Islet precursor cell (in vitro differentiated cells): ENCODE data around the gene PRSS50.
"Not testable (repeated sequence)": the region's sequence is repeated elsewhere in the genome, so short reads cannot be mapped to it uniquely, and the experiment has no call there.

ENCODE experiments used
- DNase-seq: peaks from one replicate; pipeline ENCODE4 v3.0.0-alpha.2; 2018

Gene PRSS50

GRCh38 chr3:46708401-46709156, 9.1 kb downstream of the PRSS50 start:
- peak; percentile 54 for DNase-seq

- DNase-seq, result peak; percentile 50
Observed at GRCh38 chr3:46707601-46708011, 10.1 kb downstream of the PRSS50 start.

GRCh38 chr3:46706771-46707582, 10.7 kb downstream of the PRSS50 start:
- DNase-seq, result peak; percentile 85

- DNase-seq, result peak; percentile 95
Observed at GRCh38 chr3:46705751-46706552, 11.7 kb downstream of the PRSS50 start.

- peak; percentile 93 for DNase-seq
Observed at GRCh38 chr3:46705022-46705530, 12.6 kb downstream of the PRSS50 start.

- DNase-seq, result not testable (repeated sequence)
Observed at GRCh38 chr3:46704346-46704745, 13.3 kb downstream of the PRSS50 start.

GRCh38 chr3:46703013-46703520, 14.6 kb downstream of the PRSS50 start:
- DNase-seq, result no peak

GRCh38 chr3:46702246-46703012, 15.2 kb downstream of the PRSS50 start:
- DNase-seq, result no peak

GRCh38 chr3:46701181-46701939, 16.3 kb downstream of the PRSS50 start, which contains the start of gene TMIE:
Gene TMIE, plus strand, starts transcription at chr3:46701392. Its CDS starts 96 bp downstream, at chr3:46701488.
- no peak for DNase-seq

GRCh38 chr3:46700772-46701171, 16.9 kb downstream of the PRSS50 start:
- no peak for DNase-seq

GRCh38 chr3:46699676-46700523, 17.8 kb downstream of the PRSS50 start:
- DNase-seq, result no peak

- DNase-seq, result no peak
Observed at GRCh38 chr3:46695962-46696894, 21.4 kb downstream of the PRSS50 start.

- DNase-seq, result peak; percentile 80
Observed at GRCh38 chr3:46695177-46695961, 22.3 kb downstream of the PRSS50 start.

GRCh38 chr3:46694520-46694919, 23.1 kb downstream of the PRSS50 start:
- no peak for DNase-seq

- peak; percentile 76 for DNase-seq
Observed at GRCh38 chr3:46693892-46694226, 23.8 kb downstream of the PRSS50 start.

- DNase-seq, result peak; percentile 87
Observed at GRCh38 chr3:46693038-46693891, 24.4 kb downstream of the PRSS50 start, which contains the start of gene ALS2CL. Gene ALS2CL, minus strand, starts transcription at chr3:46693679. Its CDS starts 4,239 bp downstream, at chr3:46689440.

GRCh38 chr3:46692566-46692990, 25.1 kb downstream of the PRSS50 start:
- DNase-seq, result peak; percentile 96
